T47D (cell line): ENCODE results near the gene HNRNPA1.

Experiments
- DNase-seq, 2 experiments: peaks; one replicate each; pipeline versions ENCODE4 v3.0.0 to v3.0.0-alpha.2; 2011 to 2012; ENCODE audit warnings: low read depth in 1 of 2, low spot score in 1 of 2
- JUND ChIP-seq: IDR thresholded peaks from 2 replicates; pipeline ENCODE4 v1.6.1; 2012; ENCODE audit warnings: low read depth
- in situ Hi-C: cut with HindIII; loops from 2 replicates; pipeline ENCODE4 v1.10.0; 2016; ENCODE audit warnings: low sequenced_read_pairs, low pct_unique_long_range_greater_than_20kb

HNRNPA1 gene

GRCh38 chr12:54294152-54294952 is 13.8 kb downstream of the HNRNPA1 start:
- DNase-seq: peak; percentile 37 to 51
- in situ Hi-C loops: no loop called here

GRCh38 chr12:54294953-54295566 is 14.5 kb downstream of the HNRNPA1 start:
- TF ChIP-seq JUND: no peak
- in situ Hi-C loops: no loop called here
- no peak for DNase-seq

More at GRCh38 chr12:54294152-54294952, 13.8 kb downstream of the HNRNPA1 start:
- TF ChIP-seq JUND: no peak

GRCh38 chr12:54296393-54297099 is 16.0 kb downstream of the HNRNPA1 start:
- no peak for TF ChIP-seq JUND
- in situ Hi-C loops: no loop called here
- no peak for DNase-seq

DNA sequence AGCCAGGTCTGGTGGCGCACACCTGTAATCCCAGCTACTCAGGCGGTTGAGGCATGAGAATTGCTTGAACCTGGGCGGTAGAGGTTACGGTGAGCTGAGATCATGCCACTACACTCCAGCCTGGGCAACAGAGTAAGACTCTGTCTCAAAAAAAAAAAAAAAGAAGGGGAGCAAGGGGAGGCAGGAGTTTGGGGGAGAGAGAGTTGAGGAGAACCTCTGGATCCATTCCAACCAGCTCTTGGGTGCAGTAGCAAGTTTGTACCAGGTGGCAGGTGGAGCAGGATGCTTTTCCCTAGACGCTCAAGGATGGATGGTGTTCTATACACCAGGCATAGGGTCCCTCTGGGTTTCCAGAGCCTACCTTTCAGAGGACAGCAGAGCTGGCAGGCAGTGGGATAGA is 18.4 kb downstream of the HNRNPA1 start:
- no peak for TF ChIP-seq JUND
- in situ Hi-C loops: no loop called here
- no peak for DNase-seq

DNA sequence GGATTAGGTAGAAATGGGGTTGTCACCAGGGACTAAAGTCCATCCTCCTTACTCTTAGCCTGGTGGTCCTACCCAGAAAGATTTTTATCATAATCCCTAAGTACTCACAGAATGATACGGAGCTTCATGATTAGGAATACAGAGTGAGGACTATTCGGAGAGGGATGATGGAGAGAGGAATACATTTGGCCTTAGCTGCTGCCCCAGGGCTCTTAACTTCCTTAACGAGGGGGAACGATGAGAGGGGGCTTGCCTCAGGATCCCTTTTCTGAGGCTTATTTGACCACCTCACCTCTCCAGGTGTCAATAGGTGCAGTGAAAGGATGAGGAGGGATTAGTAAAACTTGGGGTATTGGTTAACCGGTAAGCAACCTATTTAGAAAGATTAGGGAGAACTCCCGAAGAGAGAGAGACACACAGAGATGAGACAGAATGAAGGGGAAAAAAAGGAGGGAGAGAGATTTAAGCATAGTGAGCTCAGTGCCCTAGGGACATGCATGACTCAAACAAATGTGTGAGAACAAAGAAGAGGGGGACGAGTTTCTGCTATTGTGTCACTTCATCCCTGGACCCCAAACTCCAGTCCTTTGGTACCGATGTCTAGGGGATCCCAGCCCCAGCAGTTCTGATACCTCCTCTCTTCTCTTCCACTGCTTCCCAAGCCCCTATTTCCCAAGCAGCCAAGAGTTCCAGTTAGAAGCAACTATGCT is 19.1 kb downstream of the HNRNPA1 start:
- no peak for DNase-seq
- no peak for TF ChIP-seq JUND
- in situ Hi-C loops: no loop called here

DNA sequence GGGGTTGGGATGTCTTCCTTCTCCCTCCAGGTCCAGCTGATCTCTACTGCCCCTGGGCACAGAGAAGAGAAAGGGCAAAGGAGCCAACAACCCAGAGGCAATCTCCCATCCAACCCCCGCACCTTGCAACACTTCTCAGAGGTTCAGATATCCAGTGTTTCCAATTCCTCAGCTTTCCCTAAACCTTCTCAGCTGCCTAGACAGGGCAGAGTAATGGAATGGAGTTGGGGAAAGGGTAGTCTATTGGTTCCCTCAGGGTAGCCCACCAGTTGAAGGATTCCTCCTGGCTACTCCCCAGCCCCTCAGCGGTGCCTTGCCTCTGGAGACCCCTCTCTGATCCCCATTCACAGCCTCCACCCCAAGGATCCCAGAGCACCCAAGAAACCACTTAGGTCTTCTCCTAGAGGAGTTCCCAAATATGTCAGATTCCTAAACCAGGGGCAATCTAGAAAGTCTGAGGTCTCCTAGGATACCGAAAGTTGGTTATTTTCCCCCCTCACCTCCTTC is 19.8 kb downstream of the HNRNPA1 start:
- in situ Hi-C loops: no loop called here
- TF ChIP-seq JUND: no peak
- no peak for DNase-seq

- DNase-seq: peak; percentile 52 to 80
- in situ Hi-C loops: no loop called here
- no peak for TF ChIP-seq JUND
Observed at GRCh38 chr12:54300732-54301427, 20.4 kb downstream of the HNRNPA1 start, which contains the start of gene NFE2. TSS of gene NFE2 (minus strand) at chr12:54301015. CDS start at chr12:54295248, 5,767 bp downstream.

DNA sequence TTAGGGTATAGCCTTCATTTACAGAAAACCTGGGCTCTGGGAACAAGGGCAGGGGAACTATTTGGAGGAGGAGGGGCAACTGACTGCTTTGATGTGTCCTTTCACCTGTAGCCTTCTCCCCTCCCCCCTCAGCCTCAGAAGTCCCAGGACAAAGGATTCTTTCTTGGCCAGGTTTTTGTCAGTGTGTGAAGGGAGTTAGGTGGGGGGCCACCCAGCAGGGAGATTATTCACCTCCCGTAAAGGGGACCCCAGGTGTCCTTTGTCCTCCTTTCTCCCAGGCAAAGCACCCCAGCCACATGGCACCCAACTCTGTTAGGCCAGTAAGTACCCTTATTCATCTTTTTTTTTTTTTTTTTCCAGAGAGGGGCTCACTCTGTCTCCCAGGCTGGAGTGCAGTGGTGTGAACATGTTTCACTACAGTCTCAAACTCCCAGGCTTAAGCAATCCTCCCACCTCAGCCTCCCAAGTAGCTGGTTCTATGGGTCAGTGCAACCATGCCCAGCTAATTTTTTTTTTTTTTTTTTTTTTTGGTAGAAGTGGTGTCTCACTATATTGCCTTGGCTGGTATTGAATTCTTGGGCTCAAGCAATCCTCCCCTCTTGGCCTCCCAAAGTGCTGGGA is 21.0 kb downstream of the HNRNPA1 start:
- DNase-seq: no peak
- in situ Hi-C loops: no loop called here
- no peak for TF ChIP-seq JUND

GRCh38 chr12:54303640-54304039 is 23.1 kb downstream of the HNRNPA1 start:
- no peak for DNase-seq
- in situ Hi-C loops: no loop called here
- no peak for TF ChIP-seq JUND

DNA sequence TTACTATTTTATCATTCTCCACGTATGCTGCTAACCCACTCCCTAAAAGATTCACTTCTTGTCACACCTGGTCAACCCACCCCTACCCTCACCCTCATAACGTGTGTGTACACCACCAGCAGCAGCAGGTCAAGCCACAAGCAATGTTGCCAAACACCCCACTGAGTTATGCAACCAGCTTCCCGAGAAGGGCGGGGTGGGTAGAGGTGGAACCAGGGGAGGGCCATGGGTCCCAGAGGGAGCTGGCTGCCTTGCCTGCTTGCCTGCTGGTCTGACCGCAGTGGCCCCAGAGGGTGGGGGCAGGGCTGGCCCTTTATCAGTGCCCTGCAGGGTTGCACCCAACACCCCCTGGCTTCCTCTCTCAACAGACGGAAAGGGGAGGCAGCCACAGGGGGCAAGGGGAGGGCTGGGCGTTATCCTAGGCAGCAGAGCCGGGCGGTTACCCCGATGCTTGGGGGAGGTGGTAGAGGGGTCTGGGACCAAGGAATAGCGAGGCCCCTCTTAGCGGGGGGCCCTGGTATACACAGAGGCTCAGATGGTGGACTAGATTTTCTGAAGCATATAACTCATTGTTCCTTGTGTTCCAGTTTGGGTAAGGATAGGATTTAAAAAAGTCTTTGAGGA is 23.8 kb downstream of the HNRNPA1 start:
- TF ChIP-seq JUND: no peak
- peak in 1 of 2 experiments; percentile 66 for DNase-seq
- in situ Hi-C loops: no loop called here
